Ascending aorta (tissue), 2 donors: ENCODE results near the gene PRDM5. TPM values are rescaled to one million over a fixed set of nuclear protein-coding genes. Genes with fewer than 3 reads are reported as not detected.

ENCODE experiments used
- DNase-seq, 2 donors: peaks; one replicate each; pipeline ENCODE4 v3.0.0-alpha.2; 2019; ENCODE audit warnings: low spot score in 2 of 2
- H3K27ac ChIP-seq, 2 donors: fragments of 200-600 bp; sonication (generic); one replicate each; pipeline ENCODE4 v1.5.1; 2016 to 2017; ENCODE audit warnings: mild to moderate bottlenecking in 1 of 2
- H3K27me3 ChIP-seq: fragments of 200-600 bp; sonication (generic); one replicate; pipeline ENCODE4 v1.5.1; 2017
- H3K36me3 ChIP-seq, 2 donors: fragments of 200-600 bp; sonication (generic); one replicate each; pipeline ENCODE4 v1.5.1; 2016
- H3K4me1 ChIP-seq, 2 donors: fragments of 200-600 bp; sonication (generic); one replicate each; pipeline ENCODE4 v1.5.1; 2016 to 2017; ENCODE audit warnings: mild to moderate bottlenecking in 1 of 2
- H3K4me3 ChIP-seq, 2 donors: fragments of 200-600 bp; sonication (generic); one replicate each; pipeline ENCODE4 v1.5.1; 2016 to 2017; ENCODE audit warnings: mild to moderate bottlenecking in 1 of 2
- H3K9me3 ChIP-seq, 2 donors: fragments of 200-600 bp; sonication (generic); one replicate each; pipeline ENCODE4 v1.5.1; 2016
- intact Hi-C: fragments of 100-400 bp; cut with DNase I; formaldehyde crosslinking; loops from one replicate; pipeline ENCODE4 v1.15.1; 2023
- total RNA-seq: library from RNA; depleted of rRNA; stranded (reverse); fragments of >200 nt; gene quantifications from one replicate; pipeline ENCODE4 v1.1.0, GENCODE V29; 2016
- TF ChIP-seq, protein P1 (sequence below), 3 experiments: fragments of 200-600 bp in 2 of 3; fragments of 450-650 bp in 1 of 3; sonication (generic) in 2 of 3; IDR thresholded peaks; one replicate each; pipeline ENCODE4 v1.5.1; 2016 to 2019; ENCODE audit warnings: antibody characterized with exemption in 3 of 3, mild to moderate bottlenecking in 1 of 3, moderate library complexity in 1 of 3

The PRDM5 gene
- total RNA-seq, 1 donor from 2014 or later = 14.9 TPM

DNA sequence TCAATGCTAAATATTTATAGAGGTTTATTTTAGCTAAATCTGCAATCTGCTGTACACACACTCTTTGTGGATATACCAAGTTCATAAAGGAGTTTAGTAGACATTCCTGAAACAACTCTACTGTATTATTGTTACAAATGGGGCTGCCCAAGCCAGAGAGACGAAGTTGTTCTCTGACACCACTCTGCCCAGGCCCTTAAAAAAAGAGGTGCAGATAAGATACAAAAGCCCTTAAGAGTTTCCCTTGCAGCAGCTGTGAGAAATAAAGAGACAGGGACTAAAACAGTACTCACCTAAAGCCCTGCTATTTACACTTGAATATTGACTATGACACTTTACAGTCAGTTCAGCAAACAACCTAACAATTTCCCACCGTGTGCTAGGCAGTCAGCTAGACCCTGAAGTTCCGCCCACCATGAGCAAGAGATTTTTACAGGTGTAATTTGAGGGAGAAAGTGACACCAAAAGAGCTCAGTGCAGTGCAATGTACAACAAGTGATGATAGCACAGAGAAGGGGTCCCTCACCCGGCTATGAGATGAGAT lies 191.7 kb downstream of the PRDM5 start:
- Histone ChIP-seq H3K4me1 (no peaks in the 10 kb centered on the region), H3K9me3 (no peaks in the 10 kb centered on the region), H3K27ac (no peak overlapping the region), H3K36me3 (no peaks in the 10 kb centered on the region), H3K27me3 (no peaks in the 10 kb centered on the region), H3K4me3 (no peak overlapping the region)
- TF ChIP-seq, protein P1, sequence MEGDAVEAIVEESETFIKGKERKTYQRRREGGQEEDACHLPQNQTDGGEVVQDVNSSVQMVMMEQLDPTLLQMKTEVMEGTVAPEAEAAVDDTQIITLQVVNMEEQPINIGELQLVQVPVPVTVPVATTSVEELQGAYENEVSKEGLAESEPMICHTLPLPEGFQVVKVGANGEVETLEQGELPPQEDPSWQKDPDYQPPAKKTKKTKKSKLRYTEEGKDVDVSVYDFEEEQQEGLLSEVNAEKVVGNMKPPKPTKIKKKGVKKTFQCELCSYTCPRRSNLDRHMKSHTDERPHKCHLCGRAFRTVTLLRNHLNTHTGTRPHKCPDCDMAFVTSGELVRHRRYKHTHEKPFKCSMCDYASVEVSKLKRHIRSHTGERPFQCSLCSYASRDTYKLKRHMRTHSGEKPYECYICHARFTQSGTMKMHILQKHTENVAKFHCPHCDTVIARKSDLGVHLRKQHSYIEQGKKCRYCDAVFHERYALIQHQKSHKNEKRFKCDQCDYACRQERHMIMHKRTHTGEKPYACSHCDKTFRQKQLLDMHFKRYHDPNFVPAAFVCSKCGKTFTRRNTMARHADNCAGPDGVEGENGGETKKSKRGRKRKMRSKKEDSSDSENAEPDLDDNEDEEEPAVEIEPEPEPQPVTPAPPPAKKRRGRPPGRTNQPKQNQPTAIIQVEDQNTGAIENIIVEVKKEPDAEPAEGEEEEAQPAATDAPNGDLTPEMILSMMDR (IDR thresholded peaks at IDR 0.05) = no peak
- intact Hi-C loops = no loop called here
- DNase-seq = no peak

DNA sequence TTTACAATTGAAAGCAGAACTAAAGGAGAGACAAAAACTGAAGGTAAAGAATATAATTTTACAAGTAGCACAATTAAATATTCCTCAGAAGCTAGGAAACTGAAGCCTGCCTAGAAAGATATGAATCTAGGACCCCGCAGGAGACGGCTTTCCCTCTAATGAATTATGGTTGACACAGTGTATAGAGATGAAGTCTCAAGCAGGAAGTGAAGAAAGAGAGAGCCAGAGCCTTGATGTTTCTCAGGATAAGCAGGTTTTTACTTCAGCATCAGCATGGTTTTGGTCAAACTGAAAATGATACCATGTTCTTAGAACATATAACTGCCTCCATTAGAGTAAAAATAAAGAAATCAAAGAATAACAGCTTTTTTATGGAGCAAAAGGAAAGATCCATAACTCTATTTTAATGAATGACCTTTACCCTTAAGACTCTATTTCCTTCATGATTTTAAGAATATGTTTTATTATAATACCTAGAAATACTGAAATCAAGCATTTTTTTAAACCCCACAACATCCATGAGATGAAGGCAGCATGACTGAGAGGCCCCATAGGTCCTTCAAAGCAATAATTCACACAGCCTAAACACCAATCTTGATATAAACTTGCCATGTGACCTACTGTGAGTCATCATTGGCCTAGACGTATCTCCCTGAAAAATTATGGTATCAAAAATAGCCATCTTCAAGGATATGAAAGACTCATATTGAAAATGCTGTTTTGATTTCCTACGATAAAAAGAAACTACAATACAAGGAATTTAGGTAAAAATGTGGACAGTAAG lies 193.4 kb downstream of the PRDM5 start:
- Histone ChIP-seq H3K27ac (no peak overlapping the region), H3K36me3 (no peaks in the 10 kb centered on the region), H3K9me3 (no peaks in the 10 kb centered on the region), H3K27me3 (no peaks in the 10 kb centered on the region), H3K4me1 (no peaks in the 10 kb centered on the region), H3K4me3 (no peak overlapping the region)
- TF ChIP-seq, protein P1 (IDR thresholded peaks at IDR 0.05) = no peak
- intact Hi-C loops = no loop called here
- DNase-seq = no peak

DNA sequence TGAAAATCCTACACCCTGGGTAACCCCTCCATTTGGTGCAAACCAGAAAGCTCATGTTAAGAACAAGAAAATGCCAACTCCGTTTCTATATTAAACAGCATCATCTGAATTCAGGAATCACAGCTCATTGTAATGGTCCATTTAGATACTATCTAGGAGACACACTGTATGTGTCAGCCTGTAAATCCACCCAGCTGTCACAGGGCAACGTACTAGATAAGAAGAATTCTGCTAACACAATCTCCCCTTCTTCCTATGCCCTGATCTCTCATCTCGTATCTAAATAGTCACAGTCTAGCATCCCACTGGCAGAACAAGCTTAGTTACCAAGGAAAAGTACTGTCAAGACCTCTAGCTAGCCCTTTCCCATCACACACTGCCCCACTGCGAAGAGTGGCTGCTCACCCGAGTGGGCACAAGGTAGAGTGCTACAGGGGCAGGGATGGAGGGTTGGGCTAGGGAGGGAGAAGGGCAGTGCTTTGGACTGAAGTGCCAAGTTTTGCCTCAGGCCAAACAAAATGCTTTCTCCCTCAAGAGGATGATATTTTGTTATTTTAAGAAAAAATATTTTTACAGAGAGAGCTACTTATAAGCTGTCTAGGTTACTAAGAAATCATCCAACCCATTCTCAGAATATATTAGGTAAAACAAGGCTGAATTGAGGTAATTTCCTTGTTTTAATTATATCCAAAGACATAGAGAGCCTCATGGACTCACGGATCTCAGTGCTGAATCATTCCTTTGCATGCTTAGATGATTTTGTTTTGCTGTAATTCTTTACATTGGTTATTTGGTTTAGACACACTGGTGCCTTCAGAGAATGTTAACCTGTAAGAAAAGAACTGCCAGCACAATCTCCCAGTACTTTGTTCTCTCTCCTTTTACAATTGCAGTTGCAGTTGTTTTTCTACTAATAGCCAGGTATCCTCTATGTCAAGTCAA lies 196.6 kb downstream of the PRDM5 start:
- Histone ChIP-seq H3K36me3 (no peaks in the 10 kb centered on the region), H3K4me1 (no peaks in the 10 kb centered on the region), H3K4me3 (no peak overlapping the region), H3K9me3 (no peaks in the 10 kb centered on the region), H3K27ac (no peak overlapping the region), H3K27me3 (no peaks in the 10 kb centered on the region)
- intact Hi-C loops = no loop called here
- DNase-seq = no peak
- TF ChIP-seq, protein P1 (IDR thresholded peaks at IDR 0.05) = no peak

DNA sequence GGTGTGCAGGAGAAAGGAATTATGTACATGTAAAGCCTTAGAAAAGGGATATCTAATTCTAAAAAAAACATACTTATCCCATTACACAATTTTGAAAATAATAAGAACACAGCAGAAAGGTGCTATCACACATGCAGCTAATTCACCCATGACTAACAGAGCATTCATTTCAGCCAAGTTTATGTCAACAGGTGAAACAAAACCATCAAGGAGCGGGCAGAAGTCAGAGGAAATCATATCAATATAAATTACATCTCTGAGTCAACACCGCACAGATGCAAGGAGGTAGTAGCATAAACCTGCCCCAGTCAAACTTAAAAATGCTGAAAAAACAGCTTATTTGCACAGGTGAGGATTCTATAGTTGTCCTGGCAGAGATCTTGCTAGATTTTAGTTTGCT lies 197.9 kb downstream of the PRDM5 start:
- intact Hi-C loops = no loop called here
- TF ChIP-seq, protein P1 (IDR thresholded peaks at IDR 0.05) = no peak
- Histone ChIP-seq H3K36me3 (no peaks in the 10 kb centered on the region), H3K9me3 (no peaks in the 10 kb centered on the region), H3K27ac (no peak overlapping the region), H3K4me3 (no peak overlapping the region), H3K27me3 (no peaks in the 10 kb centered on the region), H3K4me1 (no peaks in the 10 kb centered on the region)
- no peak for DNase-seq

DNA sequence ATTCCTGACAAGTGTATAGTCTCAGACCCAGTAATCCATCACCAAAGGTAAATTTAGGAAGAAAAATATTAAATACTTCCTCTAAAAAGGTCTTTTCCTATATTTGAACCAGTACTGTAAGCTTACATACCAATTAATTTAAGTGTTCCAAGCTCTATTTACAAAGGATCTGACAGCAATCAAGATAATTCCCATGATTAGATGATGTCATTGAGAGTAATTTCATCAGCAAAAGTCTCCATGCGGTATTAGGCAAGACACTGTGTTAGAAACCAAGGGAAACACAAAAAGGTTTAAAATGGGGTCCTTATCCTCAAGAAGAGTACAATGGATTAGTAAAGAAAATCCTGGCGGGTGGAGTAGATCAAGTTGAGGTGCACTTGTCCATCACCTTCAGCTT lies 198.5 kb downstream of the PRDM5 start:
- Histone ChIP-seq H3K27ac (no peak overlapping the region), H3K4me3 (no peak overlapping the region), H3K36me3 (no peaks in the 10 kb centered on the region), H3K4me1 (no peaks in the 10 kb centered on the region), H3K27me3 (no peaks in the 10 kb centered on the region), H3K9me3 (no peaks in the 10 kb centered on the region)
- TF ChIP-seq, protein P1 (IDR thresholded peaks at IDR 0.05) = no peak
- DNase-seq = no peak
- intact Hi-C loops = no loop called here
